ENCODE results near the gene EFHD2. TPM values are rescaled to one million over a fixed set of nuclear protein-coding genes. Genes with fewer than 3 reads are reported as not detected.

The EFHD2 gene
- total RNA-seq, 1 experiment from 2014 or later, result 48.3 TPM

DNA sequence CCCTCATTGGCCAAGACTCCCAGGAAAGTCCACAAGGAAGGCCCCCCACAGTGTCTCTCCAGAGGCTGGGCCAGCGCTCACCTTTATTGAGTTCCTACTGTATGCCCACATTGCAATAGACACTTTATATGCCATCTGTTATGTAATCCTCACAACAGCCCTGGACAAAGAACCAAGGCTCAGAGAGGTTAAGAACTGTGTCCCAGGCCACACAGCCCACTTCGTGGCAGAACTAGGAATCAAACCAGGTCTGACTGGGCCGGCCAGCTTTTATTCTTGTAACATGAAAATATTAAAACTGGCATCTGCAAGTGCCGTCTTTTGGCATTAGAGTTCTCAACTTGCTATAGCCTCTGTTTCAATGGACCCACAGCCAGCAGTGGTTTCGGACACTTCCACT lies 33.1 kb downstream of the EFHD2 start:
- Histone ChIP-seq H3K27me3 (ENCODE audit: control insufficient read depth, insufficient read depth, low read length) (no peaks in the 10 kb centered on the region; the same call in 1 of the 2 replicates), H3K36me3 (replicated peaks; ENCODE audit: control insufficient read depth, insufficient read depth, low read length) (no peaks in the 10 kb centered on the region), H3K4me3 (ENCODE audit: insufficient read depth, low read depth, low read length) (no peak overlapping the region)
- no peak for DNase-seq

- H3K27me3 ChIP-seq (ENCODE audit: control insufficient read depth, insufficient read depth, low read length), result no peaks in the 10 kb centered on the region; the same call in 1 of the 2 replicates
- no peak for DNase-seq
- H3K36me3 ChIP-seq (replicated peaks; ENCODE audit: control insufficient read depth, insufficient read depth, low read length), result no peaks in the 10 kb centered on the region
- no peak overlapping the region for H3K4me3 ChIP-seq (ENCODE audit: insufficient read depth, low read depth, low read length)
Measured at GRCh38 chr1:15443281-15443680, 33.6 kb downstream of the EFHD2 start.

- Histone ChIP-seq H3K4me3 (ENCODE audit: insufficient read depth, low read depth, low read length) (no peak overlapping the region), H3K36me3 (replicated peaks; ENCODE audit: control insufficient read depth, insufficient read depth, low read length) (no peaks in the 10 kb centered on the region), H3K27me3 (ENCODE audit: control insufficient read depth, insufficient read depth, low read length) (no peaks in the 10 kb centered on the region; the same call in 1 of the 2 replicates)
- DNase-seq, result no peak
Measured at GRCh38 chr1:15444468-15445389, 35.0 kb downstream of the EFHD2 start.

- H3K36me3 ChIP-seq (replicated peaks; ENCODE audit: control insufficient read depth, insufficient read depth, low read length), result no peaks in the 10 kb centered on the region
- no peaks in the 10 kb centered on the region for H3K27me3 ChIP-seq (ENCODE audit: control insufficient read depth, insufficient read depth, low read length)
- H3K4me3 ChIP-seq (ENCODE audit: insufficient read depth, low read depth, low read length), result no peak overlapping the region
- no peak for DNase-seq
Measured at GRCh38 chr1:15445390-15446122, 35.9 kb downstream of the EFHD2 start.

GRCh38 chr1:15446212-15446611 lies 36.5 kb downstream of the EFHD2 start:
- H3K36me3 ChIP-seq (replicated peaks; ENCODE audit: control insufficient read depth, insufficient read depth, low read length), result no peaks in the 10 kb centered on the region
- no peaks in the 10 kb centered on the region for H3K27me3 ChIP-seq (ENCODE audit: control insufficient read depth, insufficient read depth, low read length)
- no peak overlapping the region for H3K4me3 ChIP-seq (ENCODE audit: insufficient read depth, low read depth, low read length)
- DNase-seq, result no peak

GRCh38 chr1:15448877-15449462 lies 39.3 kb downstream of the EFHD2 start:
- no peak for DNase-seq

GRCh38 chr1:15449567-15449966 lies 39.9 kb downstream of the EFHD2 start:
- Histone ChIP-seq H3K4me3 (ENCODE audit: insufficient read depth, low read depth, low read length) (no peak overlapping the region), H3K36me3 (replicated peaks; ENCODE audit: control insufficient read depth, insufficient read depth, low read length) (no peaks in the 10 kb centered on the region), H3K27me3 (ENCODE audit: control insufficient read depth, insufficient read depth, low read length) (no peaks in the 10 kb centered on the region)
- no peak for DNase-seq

More at GRCh38 chr1:15448877-15449462, 39.3 kb downstream of the EFHD2 start:
- Histone ChIP-seq H3K4me3 (ENCODE audit: insufficient read depth, low read depth, low read length) (no peak overlapping the region), H3K36me3 (replicated peaks; ENCODE audit: control insufficient read depth, insufficient read depth, low read length) (no peaks in the 10 kb centered on the region), H3K27me3 (ENCODE audit: control insufficient read depth, insufficient read depth, low read length) (no peaks in the 10 kb centered on the region)

GRCh38 chr1:15451014-15451722 lies 41.5 kb downstream of the EFHD2 start:
- no peaks in the 10 kb centered on the region for H3K36me3 ChIP-seq (replicated peaks; ENCODE audit: control insufficient read depth, insufficient read depth, low read length)
- H3K4me3 ChIP-seq (ENCODE audit: insufficient read depth, low read depth, low read length), result no peak overlapping the region
- H3K27me3 ChIP-seq (ENCODE audit: control insufficient read depth, insufficient read depth, low read length), result no peaks in the 10 kb centered on the region
- DNase-seq, result no peak

DNA sequence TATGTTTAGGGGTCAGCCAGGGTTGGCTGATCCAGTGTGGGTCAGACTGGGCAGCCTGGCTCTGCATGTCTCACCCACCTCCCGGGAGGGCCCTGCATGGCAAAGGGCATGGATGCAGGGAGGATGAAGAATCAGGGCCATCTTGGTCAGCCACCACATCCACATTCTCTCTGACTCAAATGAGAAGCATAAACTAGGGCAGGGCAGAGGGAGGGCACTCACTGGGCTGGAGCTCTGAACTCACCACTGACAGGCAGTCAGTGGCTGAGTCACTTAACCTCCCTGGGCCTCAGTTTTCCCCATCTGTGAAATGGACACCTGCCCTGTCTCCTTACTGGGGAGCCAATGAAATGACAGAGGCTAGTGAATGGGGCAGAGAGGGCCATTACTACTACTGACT lies 42.5 kb downstream of the EFHD2 start:
- Histone ChIP-seq H3K36me3 (replicated peaks; ENCODE audit: control insufficient read depth, insufficient read depth, low read length) (no peaks in the 10 kb centered on the region), H3K27me3 (ENCODE audit: control insufficient read depth, insufficient read depth, low read length) (no peaks in the 10 kb centered on the region), H3K4me3 (ENCODE audit: insufficient read depth, low read depth, low read length) (no peak overlapping the region)
- no peak for DNase-seq

DNA sequence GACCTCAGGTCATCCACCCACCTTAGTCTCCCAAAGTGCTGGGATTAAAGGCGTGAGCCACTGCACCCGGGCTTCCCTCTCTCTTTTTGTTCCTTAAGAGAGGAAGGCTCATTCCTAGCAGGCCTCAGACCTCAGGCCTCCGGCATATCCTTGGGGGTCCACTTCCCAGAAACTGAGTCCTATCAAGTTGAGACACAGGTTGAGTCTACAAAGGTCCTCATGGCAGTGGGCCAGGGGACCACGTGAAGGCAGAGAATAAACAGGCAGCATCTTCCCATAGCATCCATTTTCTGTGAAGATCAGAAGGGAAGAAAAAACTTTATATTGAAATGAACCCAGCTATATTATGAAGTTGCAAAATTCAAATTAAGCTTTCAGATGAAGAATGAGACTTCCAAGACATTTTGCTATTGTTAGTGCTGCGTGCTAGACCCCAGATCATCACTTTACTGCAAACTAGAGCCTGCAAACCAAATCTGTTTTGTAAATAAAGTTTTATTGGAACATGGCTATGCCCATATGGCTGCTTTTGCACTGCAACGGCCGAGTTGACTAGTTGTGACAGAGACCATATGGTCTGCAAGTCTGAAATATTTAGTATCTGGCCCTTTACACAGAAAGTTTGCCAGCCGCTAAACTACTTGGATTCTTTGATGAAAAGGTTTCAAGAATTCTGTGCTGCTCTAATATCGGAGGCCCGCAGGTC lies 43.3 kb downstream of the EFHD2 start:
- no peak overlapping the region for H3K4me3 ChIP-seq (ENCODE audit: insufficient read depth, low read depth, low read length)
- DNase-seq, result no peak
- H3K27me3 ChIP-seq (ENCODE audit: control insufficient read depth, insufficient read depth, low read length), result no peaks in the 10 kb centered on the region
- H3K36me3 ChIP-seq (replicated peaks; ENCODE audit: control insufficient read depth, insufficient read depth, low read length), result no peaks in the 10 kb centered on the region

- no peak for DNase-seq
- no peaks in the 10 kb centered on the region for H3K36me3 ChIP-seq (replicated peaks; ENCODE audit: control insufficient read depth, insufficient read depth, low read length)
- H3K27me3 ChIP-seq (ENCODE audit: control insufficient read depth, insufficient read depth, low read length), result no peaks in the 10 kb centered on the region
- H3K4me3 ChIP-seq (ENCODE audit: insufficient read depth, low read depth, low read length), result no peak overlapping the region
Measured at GRCh38 chr1:15453734-15454133, 44.0 kb downstream of the EFHD2 start.

DNA sequence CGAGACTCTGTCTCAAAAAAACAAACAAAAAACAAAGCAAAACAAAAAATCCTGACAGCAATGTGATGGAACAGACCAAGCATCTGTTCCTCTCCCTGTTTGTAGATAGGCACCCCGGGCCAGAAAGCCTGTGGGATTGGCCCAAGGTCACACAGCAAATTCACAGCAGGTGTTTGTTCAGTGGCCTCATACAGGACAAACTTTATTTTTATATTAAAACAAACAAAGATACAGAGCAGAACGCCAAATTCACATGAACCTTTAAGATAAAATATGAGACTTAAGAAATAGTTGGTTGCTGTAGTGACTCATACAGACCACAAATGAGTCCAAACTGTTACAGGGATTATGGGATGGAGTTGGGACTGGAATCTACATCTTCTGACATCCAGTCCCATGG lies 44.6 kb downstream of the EFHD2 start:
- no peaks in the 10 kb centered on the region for H3K36me3 ChIP-seq (replicated peaks; ENCODE audit: control insufficient read depth, insufficient read depth, low read length)
- DNase-seq, result no peak
- H3K4me3 ChIP-seq (ENCODE audit: insufficient read depth, low read depth, low read length), result no peak overlapping the region

DNA sequence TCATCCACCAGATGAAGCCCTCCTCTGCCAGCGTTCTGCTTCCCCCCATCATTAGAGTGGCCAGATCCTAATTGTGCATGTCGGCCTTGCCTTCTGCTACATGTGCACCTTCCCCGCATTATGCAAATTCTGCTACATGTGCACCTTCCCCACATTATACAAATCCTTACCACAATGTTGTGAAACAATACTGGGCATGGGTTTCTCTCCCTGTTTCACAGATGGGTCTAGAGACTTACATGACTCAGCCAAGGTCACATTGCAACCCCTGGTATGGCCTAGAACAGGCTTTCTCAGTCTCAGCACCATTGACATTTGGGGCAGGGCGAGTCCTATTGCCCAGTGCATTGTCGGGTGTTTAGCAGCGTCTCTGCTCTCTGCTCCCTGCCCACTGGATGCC lies 45.8 kb downstream of the EFHD2 start:
- H3K4me3 ChIP-seq (ENCODE audit: insufficient read depth, low read depth, low read length), result no peak overlapping the region
- H3K36me3 ChIP-seq (replicated peaks; ENCODE audit: control insufficient read depth, insufficient read depth, low read length), result no peaks in the 10 kb centered on the region
- DNase-seq, result no peak
- H3K27me3 ChIP-seq (ENCODE audit: control insufficient read depth, insufficient read depth, low read length), result no peaks in the 10 kb centered on the region

More for the DNA sequence above, 44.6 kb downstream of the EFHD2 start:
- H3K27me3 ChIP-seq (ENCODE audit: control insufficient read depth, insufficient read depth, low read length), result no peaks in the 10 kb centered on the region
